NCI-H1417 (cell line): ENCODE data around the gene PDE1C.
A peak's percentile ranks its signal among the peaks of the same experiment; 100 is the strongest.

ENCODE experiments used
- DNase-seq, 3 experiments: peaks; one replicate each; lab custom pipeline; 2025; lab: John Stamatoyannopoulos, UW

The PDE1C gene

DNA sequence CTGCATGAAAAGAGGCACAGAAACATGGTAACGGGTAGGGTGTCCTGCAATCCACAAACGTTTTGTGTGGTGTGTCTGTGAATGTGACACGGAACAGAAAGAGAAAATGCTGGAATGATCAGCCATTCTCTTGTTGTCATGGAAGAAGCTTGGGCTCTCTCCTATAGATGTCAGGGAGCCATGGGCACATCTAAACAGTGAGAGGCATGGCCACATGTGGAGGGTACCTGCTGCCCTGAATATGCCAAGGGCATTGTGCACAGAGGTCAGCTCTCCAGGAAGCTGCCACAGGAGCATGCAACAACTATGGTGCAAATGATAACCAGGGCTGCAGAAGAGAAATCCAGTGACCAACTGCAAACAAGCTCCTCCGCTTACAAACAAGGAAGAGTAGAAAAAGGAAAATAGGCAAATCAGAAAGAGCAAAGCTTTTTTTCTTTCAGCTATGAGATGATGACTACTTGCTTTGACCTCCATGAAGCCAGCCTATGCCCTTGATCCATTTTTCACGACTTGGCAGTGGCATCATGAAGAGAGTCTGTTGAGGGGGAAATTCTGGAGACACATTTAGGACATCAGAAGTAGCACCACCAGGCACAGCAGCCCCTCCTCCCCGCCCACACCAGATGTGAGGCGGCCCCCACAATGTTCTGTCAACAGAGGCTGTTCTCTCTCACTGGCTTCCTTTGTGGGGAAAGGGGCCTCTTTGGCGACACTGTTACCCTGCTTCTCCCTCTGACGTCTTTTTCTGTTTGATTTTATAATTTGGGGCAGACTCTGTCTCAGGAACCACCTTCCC lies 4.8 kb upstream of the PDE1C start:
- no peak for DNase-seq

DNA sequence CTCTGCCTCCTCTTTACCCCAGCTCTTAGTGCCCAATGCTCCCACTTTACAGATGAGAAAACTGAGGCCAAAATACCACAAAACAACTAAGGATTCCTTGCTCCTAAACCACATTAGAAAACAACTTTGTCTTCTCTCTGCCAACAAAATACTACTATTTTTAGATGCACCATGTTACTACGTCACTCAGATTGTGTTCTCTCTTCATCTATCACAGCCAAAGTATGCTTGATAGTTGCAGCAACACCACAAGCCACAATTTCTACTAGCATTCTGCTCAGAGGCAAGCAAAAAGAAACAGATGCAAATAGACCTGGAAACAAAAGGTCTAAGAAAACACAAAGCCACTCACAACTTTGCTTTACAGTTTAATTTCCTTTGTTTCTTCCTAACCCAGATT lies 3.3 kb upstream of the PDE1C start:
- no peak for DNase-seq

DNA sequence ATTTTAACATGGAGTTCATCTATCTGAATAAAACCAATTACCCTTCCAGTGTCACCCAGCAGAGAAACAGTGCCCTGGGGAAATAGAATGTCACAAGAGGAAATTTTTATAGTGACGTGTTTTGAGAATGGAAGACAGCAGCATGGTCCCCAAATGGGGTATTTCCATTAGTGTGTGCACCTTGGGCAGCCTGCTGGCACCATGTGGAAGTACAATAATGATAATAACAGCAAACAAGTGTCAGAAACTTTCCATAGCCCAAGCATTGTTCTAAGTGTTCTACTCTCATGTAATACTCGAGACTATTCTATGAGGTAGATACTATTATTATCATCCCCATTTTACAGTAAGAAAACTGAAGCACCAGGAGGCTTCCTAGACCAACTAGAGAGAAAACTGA lies 2.2 kb upstream of the PDE1C start:
- DNase-seq, result no peak

DNA sequence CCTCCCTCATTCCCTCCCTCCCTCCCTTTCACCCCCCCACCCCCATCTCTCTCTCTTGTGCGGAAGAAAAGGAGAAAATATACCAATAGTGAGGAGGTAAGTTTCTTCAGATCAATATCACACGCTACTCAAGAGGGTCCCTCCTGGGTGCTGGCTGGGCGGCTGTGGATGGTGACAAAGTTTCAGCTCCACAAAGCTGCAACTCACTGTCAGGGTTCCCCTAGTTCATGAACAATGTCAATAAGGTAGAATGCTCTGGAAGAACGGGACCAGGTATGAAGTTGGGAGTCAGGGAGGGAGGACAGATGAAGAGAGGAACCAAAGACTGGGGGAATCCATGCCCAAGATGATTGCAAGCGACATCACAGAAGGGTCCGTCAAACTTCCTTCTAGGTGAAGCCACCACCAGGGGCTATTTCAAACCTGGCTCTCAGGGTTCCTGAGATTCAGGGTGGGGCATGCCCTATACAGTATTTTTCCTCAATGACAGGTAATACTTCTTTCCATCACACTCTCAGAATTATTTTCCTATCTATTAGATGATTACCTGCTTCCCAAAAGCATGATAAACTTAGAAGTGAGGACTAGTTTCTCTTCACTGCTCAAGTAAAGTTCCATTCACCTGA lies 1.4 kb upstream of the PDE1C start:
- DNase-seq, result no peak

DNA sequence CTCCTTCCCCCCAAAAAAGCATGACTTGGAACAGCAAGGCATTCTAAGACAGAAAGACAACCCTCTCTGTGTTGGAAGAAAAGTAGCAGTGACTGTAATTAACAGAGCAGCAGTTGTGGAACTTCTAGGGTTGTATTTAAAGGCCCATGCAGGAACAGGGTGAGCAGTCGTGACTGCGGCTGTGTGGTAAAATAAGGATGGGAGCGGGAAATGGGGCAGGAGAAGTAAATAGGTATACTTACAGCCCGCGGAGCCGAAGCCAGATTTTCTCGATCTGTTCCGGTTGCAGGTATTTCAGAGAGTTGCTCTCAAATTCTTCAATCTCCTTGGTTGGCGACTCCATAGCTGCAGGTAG lies 179 bp downstream of the PDE1C start:
- DNase-seq, result no peak

DNA sequence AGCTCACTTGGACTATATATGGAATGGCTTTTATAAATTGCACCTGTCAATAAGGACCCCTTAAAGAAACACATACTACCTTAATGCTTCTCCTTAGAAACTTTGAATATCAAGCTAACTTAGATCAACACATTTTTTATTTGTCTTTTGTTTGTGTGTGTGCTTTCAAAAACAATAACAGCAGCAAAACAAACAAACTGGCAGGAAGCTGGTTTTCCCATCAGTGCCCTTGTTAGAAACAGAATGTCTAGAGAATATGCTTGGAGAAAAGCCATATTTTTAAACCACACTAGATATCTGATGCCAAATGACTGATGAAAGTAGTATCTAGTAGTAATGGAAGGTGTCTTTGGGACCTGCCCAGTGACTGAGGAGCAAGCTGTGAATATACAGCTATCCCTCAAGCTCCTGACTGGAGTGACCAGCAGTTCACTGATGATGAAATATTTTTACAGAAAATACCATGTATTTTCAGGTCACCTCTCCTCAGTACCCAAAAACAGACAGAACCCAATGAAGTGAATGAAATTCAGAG lies 1.0 kb downstream of the PDE1C start:
- DNase-seq, result no peak

DNA sequence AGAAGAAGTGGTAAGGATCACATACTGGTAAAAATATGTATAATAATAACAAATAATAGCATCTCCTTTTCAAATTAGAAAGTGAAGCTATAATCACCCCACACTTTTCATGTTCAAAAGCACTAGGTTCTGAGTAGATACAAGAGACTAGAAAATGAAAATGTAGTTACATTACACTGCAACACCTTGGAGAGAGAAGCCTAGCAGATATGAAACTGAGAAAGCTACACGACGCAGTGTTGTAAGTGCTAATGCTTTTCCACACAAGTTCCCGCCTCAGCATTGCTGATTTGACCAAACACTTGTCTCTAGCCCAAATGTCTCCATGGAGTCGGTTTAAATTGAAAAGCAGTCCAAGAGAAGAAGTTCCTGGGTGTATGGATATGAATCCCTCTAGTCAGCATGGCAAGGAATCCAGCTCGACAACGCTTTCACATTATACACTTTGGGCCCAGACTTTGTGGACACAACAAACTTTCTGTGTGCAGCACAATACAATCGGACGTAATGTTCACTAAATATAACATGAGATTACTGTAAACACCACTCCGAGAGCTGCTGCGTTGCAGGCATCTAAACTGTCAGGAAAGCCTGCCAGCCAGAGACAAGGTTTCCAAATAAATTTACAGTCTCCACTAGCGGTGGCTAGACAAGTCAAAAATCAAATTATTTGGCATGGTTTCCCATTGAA lies 1.7 kb downstream of the PDE1C start:
- no peak for DNase-seq

DNA sequence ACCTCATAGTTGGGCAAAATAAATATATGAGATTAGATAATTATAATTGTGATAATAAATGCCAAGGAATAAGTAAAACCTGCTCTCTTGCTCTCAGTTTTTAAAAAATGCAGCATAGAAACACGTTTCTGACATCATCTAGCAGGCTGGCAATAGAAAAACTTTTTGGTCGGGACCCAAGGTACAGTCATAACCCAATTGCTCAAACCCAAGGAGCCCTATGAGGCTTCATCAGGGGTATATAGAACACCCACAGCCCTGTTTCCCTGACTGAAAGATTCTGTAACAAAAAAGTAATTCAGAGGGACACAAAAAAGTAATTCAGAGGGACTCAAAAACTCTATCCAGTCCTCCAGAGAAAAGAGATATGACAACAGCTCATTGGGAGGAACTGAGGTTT lies 3.8 kb downstream of the PDE1C start:
- no peak for DNase-seq

DNA sequence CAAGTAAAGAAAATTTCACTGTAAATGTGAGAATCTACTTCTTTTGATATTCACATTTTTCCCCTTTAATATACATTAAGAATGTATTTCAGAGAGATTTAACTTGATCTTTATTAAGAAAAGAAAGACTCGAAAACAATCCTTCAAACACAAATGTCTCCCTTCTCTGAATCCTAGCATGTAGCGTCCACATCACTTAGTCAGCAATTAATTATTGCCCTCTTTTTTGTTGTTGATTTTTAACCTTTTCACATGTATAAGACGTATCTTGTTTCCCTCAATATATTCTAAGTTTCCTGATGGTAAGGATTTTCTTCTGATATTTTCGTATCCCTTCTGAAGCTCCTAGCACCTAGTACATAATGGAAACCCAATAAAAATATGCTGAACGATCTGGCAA lies 6.6 kb downstream of the PDE1C start:
- no peak for DNase-seq

DNA sequence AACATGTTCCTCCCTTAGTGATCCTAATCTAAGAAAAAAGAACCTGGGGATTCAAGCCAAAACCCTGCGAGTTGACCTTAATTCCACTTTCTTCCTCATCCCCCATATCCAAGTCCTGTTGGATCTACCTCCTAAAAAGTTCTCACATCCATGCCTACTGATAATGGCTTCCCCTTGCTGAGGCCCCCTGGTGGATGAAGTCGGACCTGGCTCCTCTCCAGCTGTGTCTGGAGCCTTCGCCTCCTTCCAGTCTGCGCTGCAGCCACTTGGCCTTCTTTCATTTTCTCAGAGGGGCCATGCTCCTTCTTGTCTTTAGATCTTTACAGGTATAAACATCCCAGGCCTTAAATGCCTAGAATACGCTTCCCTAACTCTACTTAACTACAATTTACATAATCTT lies 8.1 kb downstream of the PDE1C start:
- peak in 2 of 3 experiments; percentile 8 to 32 for DNase-seq

DNA sequence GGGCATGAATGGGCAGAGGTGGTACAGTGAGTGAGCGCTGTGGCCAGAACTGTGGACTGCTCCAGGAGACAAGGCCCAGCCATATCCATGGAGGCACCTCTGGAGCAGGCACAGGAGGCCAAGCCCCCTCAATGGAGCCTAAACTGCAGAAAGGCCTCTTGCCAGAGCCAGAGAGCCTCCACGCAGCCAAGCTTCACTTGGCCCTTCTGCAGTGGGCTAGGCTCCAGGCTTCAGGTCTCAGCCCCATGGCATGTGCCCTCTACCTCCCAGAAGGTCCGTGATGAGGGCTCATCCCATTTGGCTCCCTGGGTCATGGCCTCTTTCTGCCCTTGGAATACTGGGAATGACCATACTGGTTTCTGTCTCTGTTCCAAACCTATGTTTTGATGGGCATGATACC lies 8.9 kb downstream of the PDE1C start:
- no peak for DNase-seq

DNA sequence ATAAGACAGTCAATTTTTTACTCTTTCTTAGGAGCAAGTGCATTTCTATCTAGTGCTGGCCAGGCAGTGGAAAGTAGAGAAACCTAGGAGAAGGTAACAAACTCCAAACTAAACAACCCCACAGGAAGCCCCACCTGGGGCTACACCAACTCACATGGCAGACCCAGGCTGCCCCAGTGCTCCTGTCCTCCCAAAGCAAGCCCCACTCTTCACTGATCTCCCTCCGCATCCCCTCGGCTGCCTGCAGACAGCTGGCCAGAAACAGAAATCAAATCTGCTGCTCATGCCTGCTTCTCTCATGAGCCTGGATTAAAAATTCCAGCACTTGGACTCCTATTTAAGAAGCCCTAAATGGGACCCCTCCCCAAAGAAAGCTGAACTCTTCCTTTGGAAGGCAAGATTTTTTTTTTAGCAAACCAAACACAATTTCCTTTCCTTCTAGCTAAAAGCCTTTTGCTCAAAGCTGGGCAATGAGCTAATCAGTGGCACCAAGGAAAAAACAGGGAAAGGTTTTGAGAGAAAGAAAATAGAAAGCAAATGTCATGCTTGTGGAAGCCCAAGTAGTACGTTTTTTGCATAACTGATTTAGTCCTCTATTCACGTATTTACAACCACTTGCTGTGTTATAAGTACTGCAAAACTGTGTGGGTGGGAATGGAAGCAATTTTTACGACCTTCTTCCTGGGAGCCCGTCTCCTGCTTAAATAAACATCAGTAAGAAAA lies 10.8 kb downstream of the PDE1C start:
- DNase-seq, result no peak

DNA sequence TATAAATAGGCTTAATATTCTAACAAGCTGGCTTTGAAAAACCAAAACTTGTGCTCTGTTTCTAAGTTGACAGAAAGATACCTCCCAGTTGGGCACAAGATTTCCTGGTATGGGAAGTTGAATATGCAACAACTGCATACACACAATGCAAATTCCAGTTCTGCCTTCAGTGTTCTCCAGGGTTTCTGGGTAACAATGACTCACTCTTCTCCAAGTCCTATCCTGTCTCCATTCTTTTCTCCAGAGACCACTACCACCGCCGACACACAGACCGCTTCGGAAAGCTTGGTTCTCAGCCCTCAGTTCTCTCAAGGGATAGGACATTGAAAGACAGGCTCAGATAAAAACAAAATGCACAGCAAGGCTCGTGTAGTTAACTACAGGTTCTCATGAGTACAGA lies 12.2 kb downstream of the PDE1C start:
- DNase-seq, result no peak

DNA sequence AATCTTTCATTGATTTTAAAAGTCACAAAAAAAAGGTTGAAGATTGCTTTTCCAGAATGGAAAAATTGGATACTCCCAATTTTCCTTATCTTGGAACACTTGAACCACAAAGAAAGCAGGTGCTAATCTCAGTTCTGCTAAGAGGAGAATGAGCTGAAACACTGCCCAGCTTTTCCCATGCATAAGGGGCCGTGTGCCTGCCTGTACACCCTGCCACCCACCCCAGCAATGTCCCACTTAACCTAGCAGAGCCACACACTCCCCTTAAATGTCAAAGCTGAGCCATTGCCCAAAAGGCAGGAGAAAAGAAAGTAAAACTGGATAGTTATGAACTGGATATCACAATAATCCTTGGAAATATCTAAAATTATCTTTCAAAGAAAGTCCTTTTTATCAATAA lies 13.4 kb downstream of the PDE1C start:
- DNase-seq, result no peak

DNA sequence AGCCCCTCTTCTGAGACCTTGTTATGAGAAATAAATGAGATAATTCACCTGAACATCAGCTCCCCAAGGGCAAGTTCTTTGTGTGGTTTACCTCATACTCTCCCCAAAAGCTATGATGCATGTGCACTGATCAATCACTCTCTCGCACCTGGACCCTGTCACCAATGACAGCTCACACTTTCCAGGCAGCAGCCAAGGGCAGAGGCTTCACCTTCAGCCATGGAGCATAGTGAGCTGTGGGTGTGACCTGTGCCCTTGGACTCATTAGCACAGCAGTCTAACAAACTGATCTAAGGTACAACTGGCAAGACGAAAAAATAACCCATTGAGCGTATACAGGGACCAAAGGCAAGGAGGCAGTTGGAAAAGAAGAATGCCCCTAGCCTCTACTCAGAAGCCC lies 17.0 kb downstream of the PDE1C start:
- no peak for DNase-seq

DNA sequence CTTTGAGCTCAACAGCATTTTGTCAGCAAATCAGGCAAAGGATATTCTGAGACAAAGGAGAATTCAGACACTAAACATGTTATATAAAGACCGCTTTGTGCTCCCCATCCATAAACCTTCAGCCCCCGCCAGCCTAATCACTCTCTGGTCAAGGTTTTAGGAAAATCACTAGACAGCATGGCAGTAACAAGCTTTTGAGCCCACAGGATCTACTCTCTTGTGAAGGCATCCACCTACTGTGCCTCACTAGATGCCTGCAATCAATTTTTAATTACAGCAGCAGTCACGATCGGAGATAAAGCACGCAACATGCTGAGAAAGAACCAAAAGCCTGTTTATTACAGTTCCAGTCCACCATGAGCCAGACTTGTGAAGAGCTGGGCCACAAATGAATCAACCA lies 19.1 kb downstream of the PDE1C start:
- no peak for DNase-seq

DNA sequence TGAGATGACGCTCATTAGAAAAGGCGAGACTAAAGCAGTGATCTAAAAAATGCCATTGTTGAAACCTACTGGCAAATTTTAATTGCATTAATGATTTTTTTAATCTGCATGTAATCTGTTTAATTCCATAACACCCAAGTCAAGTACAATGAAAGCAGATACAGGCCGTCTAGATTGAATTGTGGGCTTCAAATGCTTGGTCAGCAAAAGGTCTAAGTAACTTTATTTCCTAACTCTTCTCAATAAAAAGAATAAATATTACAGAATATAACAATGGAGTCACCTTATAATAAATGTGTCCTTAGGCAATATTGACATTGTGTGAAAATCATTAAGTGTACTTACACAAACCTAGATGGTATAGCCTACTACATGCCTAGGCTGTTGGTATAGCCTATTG lies 20.6 kb downstream of the PDE1C start:
- no peak for DNase-seq

DNA sequence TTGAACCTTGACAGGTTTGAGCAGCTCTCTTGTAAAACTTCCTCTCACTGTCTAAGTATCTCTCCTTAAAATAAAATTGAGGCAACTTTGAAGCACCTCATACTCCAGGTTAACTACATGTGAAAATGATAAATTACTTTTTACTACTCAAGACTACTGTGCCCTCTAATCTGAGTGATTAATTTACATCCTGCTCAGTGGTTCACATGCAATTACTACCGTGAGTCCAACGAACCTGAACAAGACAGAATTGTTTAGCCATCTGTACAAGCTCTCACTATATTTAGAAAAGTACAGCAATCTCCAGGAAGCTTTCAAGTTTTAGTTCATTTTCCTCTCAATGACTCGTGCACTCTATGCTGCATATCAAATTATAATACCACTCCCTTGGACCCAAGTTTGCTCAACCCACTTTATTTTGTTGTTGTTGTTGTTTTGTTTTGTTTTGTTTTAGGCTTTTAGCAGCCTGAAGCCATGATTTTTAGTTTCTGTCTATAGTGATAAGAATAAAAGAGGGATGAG lies 21.2 kb downstream of the PDE1C start:
- DNase-seq, result peak in 1 of 3 experiments; percentile 21

DNA sequence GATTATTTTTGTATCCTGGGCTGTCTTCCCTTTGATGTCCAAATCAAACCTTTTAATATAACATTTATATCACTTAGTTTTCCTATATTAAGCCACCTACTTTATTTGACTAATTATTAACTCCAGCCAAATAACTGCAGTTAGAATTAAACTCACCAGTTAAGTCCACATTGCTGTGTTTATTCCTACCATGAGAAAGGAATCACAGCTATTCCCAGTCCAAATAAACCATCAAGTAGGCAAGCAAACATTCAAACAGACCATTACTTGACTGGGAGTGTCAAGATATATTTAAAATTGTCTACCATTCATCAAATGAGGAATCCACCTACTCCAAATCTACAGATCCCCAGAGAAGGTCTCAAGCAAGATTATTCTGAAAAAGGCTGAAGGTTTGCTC lies 22.4 kb downstream of the PDE1C start:
- DNase-seq, result no peak

DNA sequence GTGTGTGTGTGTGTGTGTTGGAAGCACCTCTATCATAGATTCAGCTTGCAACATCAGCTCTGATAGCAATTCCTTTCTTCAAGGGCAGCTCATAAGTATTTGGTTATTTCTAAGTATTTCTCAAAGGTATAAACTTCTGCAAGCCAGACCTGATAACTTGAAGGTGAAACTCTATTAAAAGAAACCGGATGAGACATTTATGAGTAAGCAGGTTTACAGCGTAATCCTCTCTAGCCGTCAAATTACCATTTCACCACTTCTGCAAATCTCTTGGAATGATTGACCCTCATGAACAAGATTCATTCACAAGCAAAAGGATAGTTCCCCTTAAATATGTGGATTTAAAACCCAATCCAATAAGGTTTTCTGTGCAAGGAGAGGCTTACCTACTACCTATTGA lies 23.1 kb downstream of the PDE1C start:
- no peak for DNase-seq

DNA sequence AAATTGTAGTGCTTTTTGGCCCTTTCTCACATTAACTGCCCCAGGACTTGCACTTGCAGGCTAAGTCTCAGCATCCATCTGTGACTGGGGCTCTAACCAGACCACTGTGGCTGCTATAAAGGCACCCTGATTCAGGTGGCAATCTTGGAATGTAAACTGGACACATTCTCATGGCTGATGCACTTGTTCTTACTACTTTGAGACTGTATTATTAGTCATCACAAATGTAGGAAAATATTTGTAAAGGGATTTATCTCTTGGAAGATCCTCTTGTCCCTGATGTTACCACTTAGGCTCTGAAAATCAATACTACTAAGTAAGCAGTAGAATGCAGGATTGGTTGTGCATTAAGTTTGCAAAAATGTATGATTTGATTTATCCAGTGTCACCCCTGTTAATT lies 25.0 kb downstream of the PDE1C start:
- no peak for DNase-seq

DNA sequence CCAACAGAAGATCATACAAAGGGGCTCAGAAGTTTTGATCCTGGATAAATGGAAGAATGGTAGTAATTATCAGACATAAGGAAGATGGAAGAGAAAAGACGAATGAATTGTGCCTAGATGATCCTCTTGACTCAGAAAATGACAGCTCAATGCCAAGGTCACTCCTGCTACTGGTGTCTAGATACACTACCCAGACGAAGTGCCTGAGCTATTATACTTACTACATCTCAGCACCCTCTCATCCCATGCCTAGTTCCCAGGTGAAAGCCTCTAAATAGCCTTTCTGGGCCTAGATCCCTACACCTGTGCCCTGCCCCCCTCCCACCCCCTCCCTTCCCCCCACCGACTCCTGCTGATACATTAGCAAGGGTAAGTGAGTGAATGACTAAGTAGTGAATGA lies 25.5 kb downstream of the PDE1C start:
- no peak for DNase-seq
